GM19324 (cell line): ENCODE data around the gene PNPLA7.
"Not testable (repeated sequence)": the region's sequence is repeated elsewhere in the genome, so short reads cannot be mapped to it uniquely, and the experiment has no call there.

Source experiments
- ATAC-seq: cut with Tn5 transposase; IDR thresholded peaks from one replicate; pipeline ENCODE4 v1.9.1; 2021; ENCODE audit warnings: mild to moderate bottlenecking, moderate library complexity; ENCODE audit not compliant: unreplicated experiment, low FRiP score

Gene PNPLA7

DNA sequence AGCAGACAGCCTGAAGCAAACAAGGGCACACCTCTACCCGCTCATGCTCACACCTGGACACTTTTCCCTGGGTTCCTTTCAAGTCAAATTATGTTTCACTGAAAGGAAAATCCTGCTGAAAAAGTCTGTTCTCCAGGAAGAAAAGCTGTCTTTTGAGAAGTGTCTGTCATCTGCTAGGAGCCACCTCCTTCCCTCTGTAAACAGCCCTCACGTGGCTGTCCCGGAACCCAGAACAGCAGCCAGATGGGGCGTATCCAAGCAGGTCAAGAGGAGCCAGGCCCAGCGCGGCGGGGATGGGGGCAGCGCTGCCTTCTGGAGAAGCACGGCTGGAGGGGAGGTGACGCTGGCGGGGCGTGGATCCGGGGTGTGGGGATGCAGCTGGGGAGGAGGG lies at the start of gene PNPLA7:
PNPLA7 (minus strand) TSS at position 172 of the 391 bp plus-strand sequence. CDS start 205 bp downstream, outside the sequence.
- ATAC-seq, result no peak

- no peak for ATAC-seq
These were observed 48.7 kb upstream of the PNPLA7 start for GRCh38 chr9:137598943-137599342.

GRCh38 chr9:137596577-137596976 lies 46.4 kb upstream of the PNPLA7 start:
- not testable (repeated sequence) for ATAC-seq

GRCh38 chr9:137593176-137593575 lies 43.0 kb upstream of the PNPLA7 start:
- no peak for ATAC-seq

GRCh38 chr9:137592767-137593166 lies 42.6 kb upstream of the PNPLA7 start:
- ATAC-seq, result no peak

DNA sequence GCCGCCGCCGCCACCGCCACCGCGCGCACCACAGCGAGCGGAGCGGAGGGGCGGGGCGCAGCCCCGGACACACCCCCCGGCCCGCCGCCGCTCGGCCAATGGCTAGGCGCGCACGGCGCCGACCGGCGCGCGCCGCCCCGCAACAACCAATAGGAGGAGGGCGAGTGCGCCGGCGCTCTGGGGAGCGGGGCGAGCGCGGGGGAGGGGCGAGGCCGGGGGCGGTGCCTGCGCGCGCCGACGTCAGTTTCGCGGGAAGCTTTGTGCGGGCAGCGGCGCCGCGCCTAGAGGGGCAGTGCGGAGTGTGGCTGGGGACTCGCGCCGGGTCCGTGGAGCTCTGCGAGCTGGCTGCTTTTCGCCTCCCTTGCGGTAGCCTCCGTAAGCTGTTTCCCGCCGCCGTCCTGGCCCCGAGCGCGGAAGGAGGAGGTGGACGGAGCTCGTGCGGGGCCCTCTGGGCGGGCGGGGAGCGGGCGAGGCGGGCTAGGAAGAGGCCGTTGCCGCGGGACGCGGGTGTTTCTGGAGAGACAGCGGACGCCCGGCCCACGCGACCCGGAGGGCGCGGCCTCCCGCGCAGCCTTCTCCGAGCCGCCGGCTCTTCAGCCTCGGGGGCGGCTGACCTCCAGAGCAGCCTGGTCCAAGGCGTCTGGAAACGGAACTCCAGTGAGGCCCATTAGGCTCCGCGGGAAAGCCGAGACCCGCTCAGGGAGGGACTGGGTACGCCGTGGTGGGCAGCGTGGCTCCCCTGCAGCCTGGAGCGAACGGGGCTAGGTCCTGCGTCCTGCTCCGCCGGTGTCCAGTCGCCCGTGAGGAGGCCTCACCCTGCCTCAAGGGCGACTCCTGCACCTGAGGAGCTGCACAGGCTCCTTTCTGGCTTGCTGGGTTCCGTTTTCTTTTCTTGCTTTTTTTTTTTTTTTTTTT lies 40.5 kb upstream of the PNPLA7 start, which contains the start of gene ZMYND19:
ZMYND19 (minus strand) TSS at position 44 of the 915 bp plus-strand sequence. CDS start 249 bp downstream, outside the sequence.
- ATAC-seq, result peak; percentile 89

DNA sequence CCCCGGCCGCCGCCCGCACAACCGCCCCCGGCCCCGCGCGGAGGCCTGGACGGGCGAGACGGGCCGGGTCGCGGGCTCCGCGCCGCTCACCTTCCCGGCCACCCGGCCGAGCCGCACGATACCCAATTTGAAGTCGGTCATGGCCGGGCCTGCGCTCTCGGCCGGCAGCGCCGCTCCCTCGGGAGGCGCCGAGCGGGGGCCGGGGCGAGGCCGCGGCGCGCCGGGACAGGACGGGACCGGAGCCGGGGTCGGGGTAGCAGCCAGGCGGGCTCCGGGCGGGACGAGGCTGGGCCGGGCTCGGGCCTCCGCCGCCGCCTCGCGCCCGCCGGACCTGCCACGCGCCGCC lies 39.9 kb upstream of the PNPLA7 start:
- ATAC-seq, result no peak

- peak; percentile 20 for ATAC-seq
These were observed 39.4 kb upstream of the PNPLA7 start for GRCh38 chr9:137589441-137590122.

GRCh38 chr9:137588891-137589290 lies 38.7 kb upstream of the PNPLA7 start:
- no peak for ATAC-seq

- ATAC-seq, result no peak
These were observed 38.1 kb upstream of the PNPLA7 start for GRCh38 chr9:137588311-137588710.

DNA sequence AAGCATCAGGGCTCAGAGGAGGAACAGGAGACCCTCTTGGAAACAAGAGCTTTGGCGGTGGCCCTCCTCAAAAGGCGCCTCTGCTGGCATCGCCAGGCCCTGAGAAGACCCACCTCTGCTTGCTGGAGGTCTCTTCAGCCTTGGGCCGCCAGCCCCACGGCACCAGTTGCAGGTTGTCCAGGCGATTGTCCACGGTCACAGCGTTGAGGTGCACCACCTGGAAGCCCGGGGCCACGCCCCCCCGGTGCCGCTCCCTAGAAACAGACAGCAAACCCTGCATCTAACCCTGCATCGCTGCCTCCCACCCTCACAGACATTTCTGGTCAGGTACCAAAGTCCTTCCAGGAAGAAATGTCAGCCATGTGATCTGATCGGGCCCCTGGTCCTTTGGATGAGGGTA lies 36.7 kb upstream of the PNPLA7 start:
- ATAC-seq, result no peak

GRCh38 chr9:137583957-137584356 lies 33.8 kb upstream of the PNPLA7 start:
- ATAC-seq, result no peak

DNA sequence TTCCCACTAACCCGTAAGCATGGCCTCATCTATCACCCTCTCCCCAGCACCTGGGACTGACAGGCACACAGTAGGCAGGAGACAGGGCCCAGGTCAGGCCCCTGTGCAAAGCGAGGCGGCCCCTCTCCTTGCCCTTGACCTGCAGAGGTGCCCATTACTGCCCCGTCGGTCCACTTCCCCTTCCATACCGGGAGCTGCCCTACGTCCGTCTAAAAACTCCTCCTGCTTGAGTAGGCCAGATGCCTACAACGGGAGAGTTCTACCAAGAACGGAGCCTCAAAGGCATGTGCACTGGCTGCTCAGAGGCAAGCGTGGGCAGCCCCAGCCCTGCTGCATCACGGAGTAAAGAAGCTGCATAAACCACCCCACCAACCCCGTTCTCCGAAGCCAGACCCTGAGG lies 33.1 kb upstream of the PNPLA7 start:
- no peak for ATAC-seq

DNA sequence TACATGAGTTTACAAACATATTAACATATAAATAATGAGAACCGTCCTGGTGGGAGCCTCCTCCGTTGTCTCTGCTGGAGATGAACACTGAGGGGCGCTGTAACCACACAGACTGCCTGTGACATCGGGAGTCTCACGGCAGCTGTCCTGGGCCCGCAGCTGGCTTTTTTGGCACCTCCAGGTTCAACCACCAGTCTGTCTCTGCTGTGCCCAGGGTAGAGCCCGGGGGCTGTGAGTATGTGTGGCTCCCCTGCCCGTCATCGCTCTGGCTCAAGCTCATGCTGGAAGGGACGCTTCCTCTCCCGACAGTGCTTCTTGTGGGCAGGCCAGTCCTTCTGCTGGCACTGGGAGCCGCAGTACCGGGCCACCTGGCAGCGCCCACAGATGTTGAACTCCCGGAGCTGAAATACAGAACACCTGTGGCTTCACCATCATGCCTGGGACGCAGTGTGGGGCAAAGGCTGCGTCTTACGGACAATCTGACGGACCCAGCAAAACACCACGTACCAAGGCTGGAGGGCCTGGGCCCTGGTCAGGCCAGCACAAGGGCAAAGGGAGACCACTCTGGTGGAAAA lies 32.2 kb upstream of the PNPLA7 start:
- ATAC-seq, result no peak

DNA sequence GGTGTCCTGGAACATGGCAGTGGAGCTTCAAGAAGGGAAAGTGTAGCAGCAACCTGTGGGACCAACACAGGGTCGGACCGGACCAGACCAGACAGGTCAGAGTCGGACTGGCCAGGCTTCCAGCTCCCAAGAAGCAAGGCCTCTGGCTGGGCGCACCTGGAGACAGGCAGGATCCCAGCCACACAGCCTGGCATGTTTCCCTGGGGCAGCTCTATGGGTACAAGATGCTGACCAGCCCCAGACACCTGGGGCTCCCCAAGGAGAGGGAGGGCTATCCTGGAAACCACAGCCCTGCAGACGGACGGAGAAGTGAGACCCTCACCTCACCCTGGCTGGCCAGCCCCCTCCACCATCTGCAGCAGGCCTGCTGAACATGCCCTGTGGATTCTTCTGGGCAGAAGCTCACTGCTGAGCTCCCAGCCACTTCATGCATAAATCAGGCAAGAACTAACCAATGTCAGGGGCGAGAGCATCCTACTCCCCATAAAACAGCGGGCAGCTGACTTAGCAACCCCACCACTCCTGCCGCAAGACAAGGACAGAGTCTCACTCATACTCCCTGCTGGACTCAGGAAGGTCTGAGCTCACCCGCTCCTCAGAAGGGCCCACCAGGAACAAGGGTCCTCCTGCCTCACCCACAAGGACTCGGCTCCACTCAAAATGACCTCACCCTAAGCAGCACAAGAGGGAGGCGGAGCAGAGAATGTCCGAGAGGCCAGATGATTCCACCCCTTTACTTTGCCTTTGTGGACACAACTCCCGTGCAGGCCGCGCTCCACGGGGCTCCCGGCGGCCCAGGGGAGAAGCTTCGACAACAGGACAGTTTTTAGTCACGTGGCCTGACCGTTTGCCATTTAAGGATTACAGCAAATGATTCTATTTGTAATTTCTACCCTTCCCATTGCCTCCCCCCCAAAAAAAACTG lies 31.4 kb upstream of the PNPLA7 start:
- no peak for ATAC-seq

DNA sequence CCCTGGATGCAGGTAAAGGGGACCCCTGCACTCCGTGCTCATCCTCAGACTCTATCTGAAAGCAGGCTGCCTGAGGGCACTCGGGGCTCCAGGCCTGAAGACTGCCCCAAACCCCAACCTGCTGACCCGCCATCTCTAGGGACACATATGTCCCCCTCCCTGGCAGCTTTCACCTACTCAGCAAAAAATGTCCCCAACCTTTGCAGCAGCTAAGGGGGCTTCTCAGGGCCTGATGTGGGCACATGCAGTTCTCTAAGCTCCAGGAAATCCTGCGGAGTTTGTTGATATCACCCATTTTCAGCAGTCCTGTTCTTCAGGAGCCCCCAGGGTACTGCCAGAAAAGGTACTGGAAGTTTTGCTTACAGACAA lies 30.7 kb upstream of the PNPLA7 start:
- no peak for ATAC-seq

- no peak for ATAC-seq
These were observed 30.2 kb upstream of the PNPLA7 start for GRCh38 chr9:137580209-137580953.

DNA sequence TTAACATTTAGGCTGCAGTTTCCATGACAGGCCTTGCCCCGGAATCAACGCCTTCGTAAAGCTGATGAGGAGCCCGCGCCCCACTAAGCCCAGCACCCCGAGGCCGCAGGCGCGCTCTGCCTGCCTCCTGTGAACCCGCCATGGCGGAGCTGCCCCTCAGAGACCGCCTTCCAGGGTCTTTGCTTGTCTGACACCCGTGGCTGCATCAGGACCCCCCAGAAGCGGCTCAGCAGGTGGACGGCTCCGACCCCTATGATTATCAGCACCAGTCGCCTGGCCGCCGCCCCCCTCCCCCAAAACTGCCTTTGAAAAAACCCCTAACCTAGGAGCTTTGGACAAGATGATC lies 29.0 kb upstream of the PNPLA7 start:
- ATAC-seq, result no peak

DNA sequence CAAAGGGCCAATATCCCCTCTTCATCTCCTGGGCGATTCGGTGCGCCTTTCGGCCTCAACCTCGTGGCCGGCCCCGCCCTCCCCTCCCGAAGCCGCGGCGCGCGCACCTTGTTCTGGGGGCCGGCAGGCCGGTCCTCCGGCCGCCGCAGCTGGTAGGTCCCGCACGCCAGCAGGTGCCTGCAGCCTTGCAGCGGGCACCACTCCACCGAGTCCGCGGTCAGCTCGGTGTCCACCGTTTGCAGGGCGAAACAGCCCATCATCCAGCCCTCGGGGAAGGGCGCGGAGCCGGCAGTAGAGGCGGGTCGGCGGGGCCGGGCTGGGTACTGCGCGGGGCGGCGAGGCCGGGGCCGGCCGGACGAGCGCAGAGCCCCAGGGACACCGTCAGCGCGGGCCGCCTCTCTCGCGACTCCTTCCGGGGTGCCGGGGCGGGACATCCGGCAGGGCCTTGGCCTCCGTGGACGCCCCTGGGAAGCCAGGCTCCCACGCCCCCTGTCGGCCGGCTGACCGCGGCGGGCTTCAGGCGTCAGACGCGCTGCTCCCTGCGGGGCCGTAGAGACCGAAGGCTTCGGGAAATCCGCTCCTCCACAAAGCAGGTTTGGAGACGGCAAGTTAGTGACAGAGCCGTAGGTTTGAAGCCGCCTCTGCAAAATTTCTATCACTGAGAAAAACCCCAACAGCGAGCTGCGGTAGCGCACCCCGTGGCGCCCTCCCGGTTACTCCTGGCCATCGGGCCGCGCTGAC lies 28.5 kb upstream of the PNPLA7 start, which contains the start of gene DPH7:
DPH7 (minus strand) TSS at position 408 of the 741 bp plus-strand sequence; CDS start at position 260, 148 bp downstream.
- ATAC-seq, result peak; percentile 83
